ENCODE measurements around the gene OBSCN.

The OBSCN gene

GRCh38 chr1:228264090-228264829, 56.4 kb downstream of the OBSCN start:
- Histone ChIP-seq H3K9ac (ENCODE audit: low read depth, low read length, poor library complexity, severe bottlenecking) (no peak overlapping the region), H3K79me2 (ENCODE audit: insufficient read depth, low read length) (no peaks in the 10 kb centered on the region)
- TF ChIP-seq EZH2phosphoT487 (IDR thresholded peaks at IDR 0.05; ENCODE audit: borderline replicate concordance) (no peak), CTCF (conservative IDR thresholded peaks at IDR 0.05; ENCODE audit: low read length) (no peak)

GRCh38 chr1:228265167-228265566, 57.3 kb downstream of the OBSCN start:
- Histone ChIP-seq H3K4me3 (ENCODE audit: low read length, poor library complexity, severe bottlenecking) (no peak overlapping the region), H3K4me1 (ENCODE audit: insufficient read depth, low read length, poor library complexity, severe bottlenecking) (no peaks in the 10 kb centered on the region), H3K9me2 (replicated peaks; ENCODE audit: low read depth, low read length) (no peaks in the 10 kb centered on the region), H3K36me3 (ENCODE audit: insufficient read depth, low read length) (no peaks in the 10 kb centered on the region), H3K9ac (ENCODE audit: low read depth, low read length, poor library complexity, severe bottlenecking) (no peak overlapping the region), H4K20me1 (ENCODE audit: insufficient read depth, low read length, poor library complexity, severe bottlenecking) (no peaks in the 10 kb centered on the region), H3K79me2 (ENCODE audit: insufficient read depth, low read length) (no peaks in the 10 kb centered on the region), H2AFZ (ENCODE audit: low read length) (no peak overlapping the region), H3K4me2 (ENCODE audit: low read depth, low read length, poor library complexity, severe bottlenecking) (no peak overlapping the region), H3F3A (ENCODE audit: low read depth) (no peaks in the 10 kb centered on the region), H3K9me3 (ENCODE audit: insufficient read depth, low read depth, low read length) (no peaks in the 10 kb centered on the region; the same call in 1 of the 2 replicates), H3K27me3 (ENCODE audit: insufficient read depth, low read length, poor library complexity, severe bottlenecking) (no peaks in the 10 kb centered on the region)
- TF ChIP-seq CTCF (conservative IDR thresholded peaks at IDR 0.05; ENCODE audit: low read length), result peak; percentile 15; the same call in 1 of the 2 replicates
- TF ChIP-seq EZH2phosphoT487 (IDR thresholded peaks at IDR 0.05; ENCODE audit: borderline replicate concordance), result no peak

More at GRCh38 chr1:228264090-228264829, 56.4 kb downstream of the OBSCN start:
- Histone ChIP-seq H3K9me2 (replicated peaks; ENCODE audit: low read depth, low read length) (no peaks in the 10 kb centered on the region), H3K4me1 (ENCODE audit: insufficient read depth, low read length, poor library complexity, severe bottlenecking) (no peaks in the 10 kb centered on the region), H2AFZ (ENCODE audit: low read length) (no peak overlapping the region), H3K27me3 (ENCODE audit: insufficient read depth, low read length, poor library complexity, severe bottlenecking) (no peaks in the 10 kb centered on the region), H4K20me1 (ENCODE audit: insufficient read depth, low read length, poor library complexity, severe bottlenecking) (no peaks in the 10 kb centered on the region), H3F3A (ENCODE audit: low read depth) (no peaks in the 10 kb centered on the region), H3K9me3 (ENCODE audit: insufficient read depth, low read depth, low read length) (no peaks in the 10 kb centered on the region; the same call in 1 of the 2 replicates), H3K4me3 (ENCODE audit: low read length, poor library complexity, severe bottlenecking) (no peak overlapping the region), H3K36me3 (ENCODE audit: insufficient read depth, low read length) (no peaks in the 10 kb centered on the region), H3K4me2 (ENCODE audit: low read depth, low read length, poor library complexity, severe bottlenecking) (no peak overlapping the region)

- H2AFZ ChIP-seq (ENCODE audit: low read length), result no peak overlapping the region
- no peaks in the 10 kb centered on the region for H3K79me2 ChIP-seq (ENCODE audit: insufficient read depth, low read length)
- no peaks in the 10 kb centered on the region for H3K27me3 ChIP-seq (ENCODE audit: insufficient read depth, low read length, poor library complexity, severe bottlenecking)
- H3K4me2 ChIP-seq (ENCODE audit: low read depth, low read length, poor library complexity, severe bottlenecking), result no peak overlapping the region
- TF ChIP-seq CTCF (conservative IDR thresholded peaks at IDR 0.05; ENCODE audit: low read length) (no peak), EZH2phosphoT487 (IDR thresholded peaks at IDR 0.05; ENCODE audit: borderline replicate concordance) (no peak)
- no peak overlapping the region for H3K9ac ChIP-seq (ENCODE audit: low read depth, low read length, poor library complexity, severe bottlenecking)
- H3K9me2 ChIP-seq (replicated peaks; ENCODE audit: low read depth, low read length), result no peaks in the 10 kb centered on the region
- no peak overlapping the region for H3K4me3 ChIP-seq (ENCODE audit: low read length, poor library complexity, severe bottlenecking)
- no peaks in the 10 kb centered on the region for H4K20me1 ChIP-seq (ENCODE audit: insufficient read depth, low read length, poor library complexity, severe bottlenecking)
- H3K4me1 ChIP-seq (ENCODE audit: insufficient read depth, low read length, poor library complexity, severe bottlenecking), result no peaks in the 10 kb centered on the region
- H3F3A ChIP-seq (ENCODE audit: low read depth), result no peaks in the 10 kb centered on the region
- H3K36me3 ChIP-seq (ENCODE audit: insufficient read depth, low read length), result no peaks in the 10 kb centered on the region
- H3K9me3 ChIP-seq (ENCODE audit: insufficient read depth, low read depth, low read length), result no peaks in the 10 kb centered on the region; the same call in 1 of the 2 replicates
Observed at GRCh38 chr1:228267962-228268880, 60.4 kb downstream of the OBSCN start.
